ENCODE results near the gene MBD3. TPM values are rescaled to one million over a fixed set of nuclear protein-coding genes. Genes with fewer than 3 reads are reported as not detected.

Gene MBD3
- total RNA-seq, 3 donors from 2014 or later: 153 to 180 (median 163) TPM

DNA sequence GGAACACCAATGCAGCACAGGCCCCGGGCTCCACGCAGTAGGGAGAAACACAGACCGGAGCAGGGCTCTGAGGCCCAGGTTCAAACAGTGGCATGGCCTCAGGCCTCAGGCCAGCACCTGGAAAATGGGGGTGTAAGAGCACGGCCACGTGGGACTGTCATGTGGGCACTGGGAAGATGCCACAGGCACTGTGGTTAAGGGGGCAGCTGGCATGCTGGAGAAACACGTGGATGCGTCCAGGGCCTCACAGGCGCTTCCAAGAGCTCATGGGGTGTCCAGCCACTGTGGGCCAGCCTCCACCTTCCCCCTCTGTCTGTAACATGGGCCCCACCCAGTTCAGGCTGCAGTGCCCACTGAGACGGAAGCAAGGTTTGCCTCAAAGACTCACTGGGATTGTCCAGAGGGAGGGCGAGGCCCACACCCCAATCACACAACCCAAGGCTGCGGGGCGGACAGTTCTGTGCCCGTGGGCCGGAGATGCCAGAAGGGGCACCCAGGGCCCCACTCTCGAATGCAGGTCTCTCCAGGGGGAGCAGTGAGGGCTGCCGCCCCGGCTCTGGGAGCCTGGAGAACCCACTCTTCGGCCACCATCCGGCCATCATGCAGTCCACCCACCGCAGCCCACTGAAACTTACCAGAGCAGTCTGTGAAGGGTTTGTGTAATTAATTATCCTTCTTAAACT, 6.3 kb upstream of the MBD3 start:
- Mint-ChIP-seq H3K36me3 (ENCODE audit: insufficient read depth) (peaks cover 12% of the 10 kb centered on the region), H3K4me1 (ENCODE audit: low read depth) (peaks cover 15% of the 10 kb centered on the region), H3K4me3 (no peak overlapping the region), H3K27me3 (ENCODE audit: low read depth) (no peaks in the 10 kb centered on the region), H3K9me3 (no peaks in the 10 kb centered on the region)
- ATAC-seq: no peak
- no peak for DNase-seq

DNA sequence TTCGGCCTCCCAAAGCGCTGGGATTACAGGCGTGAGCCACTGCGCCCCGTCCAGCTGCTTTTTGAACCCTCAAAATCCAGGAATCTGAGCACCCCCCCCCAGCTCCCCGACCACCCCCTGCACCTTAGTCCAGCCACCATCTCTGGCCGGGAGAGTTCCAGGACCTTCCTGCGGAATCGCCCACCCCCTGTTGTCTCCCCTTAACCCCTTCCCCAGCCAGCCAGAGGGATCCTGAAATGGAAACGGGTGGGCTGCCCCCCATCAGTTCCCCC, 772 bp upstream of the MBD3 start:
- peak overlapping the region; percentile 85 for H3K4me3 Mint-ChIP-seq
- ATAC-seq (no peak), DNase-seq (no peak)
- H3K4me1 Mint-ChIP-seq (ENCODE audit: low read depth): peaks cover 10% of the 10 kb centered on the region
- no peaks in the 10 kb centered on the region for H3K9me3 Mint-ChIP-seq
- H3K27me3 Mint-ChIP-seq (ENCODE audit: low read depth): no peaks in the 10 kb centered on the region
- peaks cover 12% of the 10 kb centered on the region for H3K36me3 Mint-ChIP-seq (ENCODE audit: insufficient read depth)

DNA sequence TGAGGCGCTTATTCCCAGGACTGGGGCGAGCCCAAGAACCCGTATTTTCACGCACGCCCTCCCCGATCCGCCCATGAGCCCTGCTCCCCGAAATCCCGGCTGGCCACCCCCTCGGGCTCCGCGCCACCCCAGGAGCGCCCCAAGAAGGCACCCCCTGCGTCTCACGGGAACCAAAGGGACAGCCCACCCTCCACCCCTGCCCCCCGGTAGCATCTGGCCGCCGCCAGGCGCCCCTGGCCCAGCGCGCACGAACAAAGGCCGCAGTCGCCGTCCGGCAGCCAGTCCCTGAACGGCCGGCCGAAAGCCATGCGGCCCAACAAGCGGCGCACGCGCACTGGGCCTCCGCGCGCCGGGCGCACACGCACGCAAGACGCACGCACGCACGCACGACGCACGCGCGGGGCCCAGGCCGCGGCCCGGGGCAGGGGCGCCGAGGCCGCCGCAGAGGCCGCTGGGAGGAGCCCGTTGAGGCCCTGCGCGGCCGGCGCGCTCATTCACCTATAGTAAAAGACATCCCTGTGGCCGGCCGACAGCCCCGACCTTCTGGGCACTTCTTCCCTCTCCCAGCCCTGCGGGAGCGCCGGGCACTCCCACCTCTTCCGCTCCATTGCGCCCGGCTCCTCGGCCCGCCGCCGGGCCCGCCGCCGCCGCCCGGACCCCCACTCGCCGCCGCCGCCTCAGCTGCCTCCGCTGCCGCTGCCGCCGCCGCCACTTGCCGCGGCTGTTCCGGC, 476 bp downstream of the MBD3 start:
- Mint-ChIP-seq H3K27me3 (ENCODE audit: low read depth) (no peaks in the 10 kb centered on the region), H3K9me3 (no peaks in the 10 kb centered on the region), H3K36me3 (ENCODE audit: insufficient read depth) (peaks cover 5% of the 10 kb centered on the region), H3K4me3 (peak overlapping the region; percentile 96), H3K4me1 (ENCODE audit: low read depth) (peaks cover 10% of the 10 kb centered on the region)
- peak; percentile 90 to 91 for ATAC-seq
- DNase-seq: peak; percentile 77

DNA sequence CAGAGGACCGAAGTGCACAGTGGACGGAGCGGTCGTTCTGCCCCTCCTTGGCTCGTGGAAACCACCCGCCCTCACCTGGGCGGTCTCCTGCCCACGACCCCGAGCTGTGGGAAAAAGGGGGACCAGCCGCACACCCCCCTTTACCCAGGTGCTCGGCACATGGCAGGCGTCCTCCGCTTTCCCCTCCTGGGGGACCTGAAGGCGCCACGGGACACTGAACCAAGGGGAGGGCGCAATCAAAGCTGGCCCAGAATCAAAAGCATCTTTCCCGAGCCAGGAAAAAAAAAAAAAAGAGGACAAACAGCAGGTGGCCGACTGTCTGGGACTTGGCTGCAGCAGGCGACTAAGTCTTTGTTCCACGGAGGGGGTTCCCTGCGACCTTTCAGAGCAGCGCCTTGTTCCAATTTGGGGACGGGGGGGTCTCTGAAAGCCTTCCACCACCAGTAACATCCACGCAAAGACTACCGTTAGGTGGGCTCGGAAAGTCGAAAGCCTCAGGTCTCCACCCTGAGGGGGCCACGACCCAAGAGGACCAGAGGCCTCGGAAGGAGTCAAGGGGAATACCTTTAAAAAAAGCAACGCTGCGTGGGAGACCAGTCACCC, 1.1 kb downstream of the MBD3 start:
- ATAC-seq: peak in 1 of 2 donors; percentile 0
- Mint-ChIP-seq H3K9me3 (no peaks in the 10 kb centered on the region), H3K4me1 (ENCODE audit: low read depth) (peaks cover 10% of the 10 kb centered on the region), H3K36me3 (ENCODE audit: insufficient read depth) (peaks cover 4% of the 10 kb centered on the region), H3K4me3 (peak overlapping the region; percentile 96), H3K27me3 (ENCODE audit: low read depth) (no peaks in the 10 kb centered on the region)
- DNase-seq: peak; percentile 24

DNA sequence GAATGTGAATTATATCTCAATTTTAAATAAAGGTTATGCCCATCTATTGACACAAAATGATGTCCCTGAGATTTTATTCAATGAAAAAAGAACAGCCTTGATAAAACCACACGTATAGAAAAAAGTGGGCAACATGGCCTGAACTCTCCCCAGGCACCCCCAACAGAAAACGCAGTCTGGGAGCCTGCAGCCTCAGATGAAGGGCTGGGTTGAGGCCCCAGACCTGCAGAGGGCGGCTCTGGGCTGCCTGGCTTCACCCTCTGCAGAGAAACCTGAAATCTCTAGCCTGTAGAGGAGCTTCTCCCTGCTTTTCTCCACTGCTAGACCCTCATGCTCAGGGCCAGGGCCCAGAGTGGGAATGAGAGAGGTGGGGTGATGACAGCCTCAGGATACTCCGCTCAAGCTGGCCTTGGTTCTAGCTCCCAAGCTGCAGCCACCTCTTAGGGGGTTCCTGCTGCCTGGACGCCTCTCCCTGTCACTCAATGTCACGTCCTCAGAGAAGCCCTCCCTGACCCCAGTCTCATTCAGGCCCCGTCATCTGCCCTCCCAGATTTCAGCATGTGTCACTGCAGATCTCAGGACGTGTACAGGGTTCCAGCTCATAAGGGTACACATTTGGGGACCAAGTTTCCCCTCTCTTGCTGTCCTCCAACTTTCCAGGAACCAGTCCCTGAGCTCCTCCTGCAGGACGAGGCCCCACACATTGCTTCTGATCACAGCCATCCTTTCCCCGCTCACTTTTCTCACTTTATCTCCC, 1.8 kb downstream of the MBD3 start:
- no peaks in the 10 kb centered on the region for H3K27me3 Mint-ChIP-seq (ENCODE audit: low read depth)
- peak overlapping the region; percentile 96 for H3K4me3 Mint-ChIP-seq
- ATAC-seq: no peak
- DNase-seq: no peak
- H3K36me3 Mint-ChIP-seq (ENCODE audit: insufficient read depth): peaks cover 4% of the 10 kb centered on the region
- H3K9me3 Mint-ChIP-seq: no peaks in the 10 kb centered on the region
- peaks cover 10% of the 10 kb centered on the region for H3K4me1 Mint-ChIP-seq (ENCODE audit: low read depth)

DNA sequence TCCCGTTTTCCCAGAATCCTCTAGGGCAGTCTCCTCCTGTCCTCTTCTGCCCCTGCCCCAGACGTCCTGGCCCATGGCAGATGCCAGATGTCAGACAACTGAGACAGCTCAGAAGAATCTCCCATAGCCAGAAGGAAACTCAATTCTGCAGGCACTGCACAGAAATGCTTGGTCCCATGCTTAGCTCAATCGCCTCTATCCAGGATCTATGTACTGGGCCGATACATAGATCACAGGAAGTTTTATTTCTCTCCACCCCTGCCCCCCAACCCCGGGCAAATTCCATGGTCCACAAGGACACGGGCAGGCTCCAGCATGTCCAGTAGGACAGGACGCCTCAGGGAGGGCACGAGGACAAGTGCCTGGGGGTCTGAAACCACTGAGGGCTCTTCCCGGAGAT, 4.8 kb downstream of the MBD3 start:
- DNase-seq (no peak), ATAC-seq (no peak)
- no peaks in the 10 kb centered on the region for H3K9me3 Mint-ChIP-seq
- H3K4me1 Mint-ChIP-seq (ENCODE audit: low read depth): peaks cover 10% of the 10 kb centered on the region
- H3K4me3 Mint-ChIP-seq: no peak overlapping the region
- no peaks in the 10 kb centered on the region for H3K27me3 Mint-ChIP-seq (ENCODE audit: low read depth)
- peaks cover 7% of the 10 kb centered on the region for H3K36me3 Mint-ChIP-seq (ENCODE audit: insufficient read depth)

DNA sequence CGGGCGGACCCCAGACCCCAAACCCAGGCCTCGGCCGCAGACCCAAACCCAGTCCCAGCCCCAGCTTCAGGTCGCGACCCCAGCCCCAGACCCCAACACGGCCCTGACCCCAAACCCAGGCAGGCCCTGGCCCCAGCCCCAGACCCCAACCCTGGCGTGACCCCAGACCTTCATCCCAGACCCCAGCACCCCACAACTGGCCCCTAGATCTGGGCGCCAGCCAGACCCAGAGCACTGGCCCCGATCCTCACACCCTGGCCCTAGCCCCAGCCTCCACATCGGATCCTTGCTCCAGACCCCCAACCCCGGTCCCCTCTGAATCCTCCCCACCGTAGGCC, 7.5 kb downstream of the MBD3 start:
- H3K4me3 Mint-ChIP-seq: no peak overlapping the region
- DNase-seq: no peak
- H3K36me3 Mint-ChIP-seq (ENCODE audit: insufficient read depth): peaks cover 5% of the 10 kb centered on the region
- no peaks in the 10 kb centered on the region for H3K4me1 Mint-ChIP-seq (ENCODE audit: low read depth)
- no peaks in the 10 kb centered on the region for H3K9me3 Mint-ChIP-seq
- no peaks in the 10 kb centered on the region for H3K27me3 Mint-ChIP-seq (ENCODE audit: low read depth)
- ATAC-seq: no peak

DNA sequence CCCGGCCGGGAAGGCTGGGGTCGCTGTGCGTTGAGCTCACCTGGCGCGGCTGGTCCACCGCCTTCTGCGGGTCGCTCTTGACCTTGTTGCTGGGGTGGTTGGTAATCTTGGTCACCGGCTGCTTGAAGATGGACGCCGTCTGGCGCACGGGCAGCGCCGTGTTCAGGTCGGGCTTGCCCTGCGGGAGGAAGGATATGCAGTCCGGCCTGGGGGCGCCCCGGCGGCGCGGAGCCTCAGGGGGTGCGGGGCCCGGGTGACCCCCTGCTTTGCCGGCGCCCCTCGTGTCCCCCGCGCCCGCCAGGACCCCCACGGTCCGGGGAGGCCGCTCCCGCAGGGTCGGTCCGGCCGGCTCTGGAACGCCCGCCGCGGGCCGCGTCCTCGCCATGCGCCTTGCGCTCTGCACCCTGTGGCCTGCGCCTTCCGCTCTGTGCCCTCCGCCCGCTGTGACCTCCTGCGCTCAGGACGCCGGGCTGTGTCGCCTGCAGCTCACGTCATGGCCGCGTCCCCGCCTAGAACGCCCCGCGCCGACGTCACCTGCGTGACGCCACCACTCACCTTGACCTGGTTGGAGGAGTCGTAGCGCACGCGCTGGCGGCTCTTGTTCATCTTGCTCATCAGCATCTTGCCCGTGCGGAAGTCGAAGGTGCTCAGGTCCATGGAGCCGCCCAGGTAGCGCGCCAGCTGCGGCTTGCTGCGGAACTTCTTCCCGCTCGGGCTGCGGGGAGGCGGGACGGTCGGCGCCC, 8.0 kb downstream of the MBD3 start:
- Mint-ChIP-seq H3K4me3 (no peak overlapping the region), H3K36me3 (ENCODE audit: insufficient read depth) (peaks cover 7% of the 10 kb centered on the region), H3K9me3 (no peaks in the 10 kb centered on the region), H3K27me3 (ENCODE audit: low read depth) (no peaks in the 10 kb centered on the region), H3K4me1 (ENCODE audit: low read depth) (no peaks in the 10 kb centered on the region)
- DNase-seq (no peak), ATAC-seq (no peak)

DNA sequence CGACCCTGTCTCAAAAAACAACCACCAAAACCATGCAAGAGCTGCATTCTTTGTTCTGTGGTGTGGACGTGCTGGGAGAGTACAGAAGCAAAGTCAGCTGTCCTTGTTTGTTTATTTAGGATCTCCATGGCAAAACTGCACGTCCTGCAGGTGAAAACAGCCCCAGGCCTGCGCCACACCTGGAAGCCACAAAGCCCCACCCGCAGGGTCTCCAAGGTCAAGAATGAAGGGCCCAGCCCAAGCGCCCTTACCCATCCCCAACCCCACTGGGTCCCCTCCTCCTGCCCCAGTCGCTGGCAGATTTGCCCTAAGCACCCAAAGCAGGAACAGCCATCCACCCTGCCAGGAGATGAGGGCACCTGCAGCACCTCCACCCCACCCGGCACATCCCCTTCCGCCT, 10.5 kb downstream of the MBD3 start:
- no peak for DNase-seq
- Mint-ChIP-seq H3K4me1 (ENCODE audit: low read depth) (no peaks in the 10 kb centered on the region), H3K9me3 (no peaks in the 10 kb centered on the region), H3K4me3 (no peak overlapping the region), H3K27me3 (ENCODE audit: low read depth) (no peaks in the 10 kb centered on the region), H3K36me3 (ENCODE audit: insufficient read depth) (peaks cover 10% of the 10 kb centered on the region)
- no peak for ATAC-seq

DNA sequence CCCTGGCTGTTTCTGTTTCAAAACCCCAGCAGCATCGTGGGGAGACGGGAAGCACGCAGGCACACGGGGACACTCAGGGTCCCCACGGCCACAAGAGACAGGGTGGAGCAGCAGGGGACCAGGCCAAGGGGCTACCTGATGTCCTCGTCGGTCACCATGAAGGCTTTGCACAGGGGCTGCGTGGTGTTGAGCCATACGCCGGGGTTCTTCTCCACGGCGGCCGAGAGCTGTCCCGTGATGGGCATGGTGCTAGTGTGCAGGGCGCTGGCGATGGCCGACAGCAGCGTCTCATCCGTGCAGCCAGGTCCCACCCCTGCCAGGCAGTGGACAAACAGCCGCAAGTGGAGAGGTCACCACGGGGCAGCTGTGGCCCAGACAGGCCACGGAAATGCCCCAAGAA, 11.7 kb downstream of the MBD3 start:
- no peak for ATAC-seq
- Mint-ChIP-seq H3K36me3 (ENCODE audit: insufficient read depth) (peaks cover 10% of the 10 kb centered on the region), H3K9me3 (no peaks in the 10 kb centered on the region), H3K4me1 (ENCODE audit: low read depth) (no peaks in the 10 kb centered on the region), H3K27me3 (ENCODE audit: low read depth) (no peaks in the 10 kb centered on the region), H3K4me3 (no peak overlapping the region)
- no peak for DNase-seq

DNA sequence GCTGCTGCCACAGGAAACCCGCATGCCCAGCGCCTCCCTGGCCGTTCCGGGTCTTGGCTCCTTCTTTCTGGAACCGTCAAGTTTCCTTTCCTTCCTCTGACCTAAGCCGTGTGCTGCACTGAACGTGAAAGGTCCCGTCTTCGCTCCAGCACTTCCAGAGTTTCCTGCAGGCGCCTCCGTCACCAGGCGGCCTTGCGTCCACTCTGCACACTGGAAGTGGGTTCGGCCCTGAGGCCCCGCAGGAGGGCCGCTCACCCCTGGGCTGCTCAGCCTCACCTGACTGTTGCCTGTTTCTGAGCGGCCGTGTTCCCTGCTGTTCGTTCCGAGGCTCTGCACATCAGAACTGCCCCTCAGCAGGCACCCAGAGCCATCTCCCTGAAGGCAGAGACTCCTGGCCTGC, 12.3 kb downstream of the MBD3 start:
- Mint-ChIP-seq H3K9me3 (no peaks in the 10 kb centered on the region), H3K36me3 (ENCODE audit: insufficient read depth) (peaks cover 10% of the 10 kb centered on the region)
- no peak for DNase-seq

DNA sequence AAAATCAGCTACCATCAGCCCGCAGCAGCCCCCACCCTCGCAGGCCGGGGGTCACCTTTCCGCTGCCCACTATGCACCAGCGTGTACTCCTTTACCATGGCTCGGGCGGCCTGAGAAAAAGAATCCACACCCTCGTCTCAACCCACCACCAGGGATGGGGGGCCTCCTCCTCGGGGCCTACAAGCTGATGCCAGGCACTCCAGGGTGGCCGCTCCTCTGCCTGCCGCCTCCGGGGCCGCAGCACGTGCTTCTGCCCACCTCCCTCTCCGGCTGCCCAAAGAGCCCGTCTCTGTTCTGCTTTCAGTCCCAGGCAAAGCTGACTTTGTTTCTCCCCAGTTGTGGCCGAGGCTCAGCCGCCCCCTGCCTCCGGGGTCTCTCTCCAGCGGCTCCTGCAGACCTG, 13.4 kb downstream of the MBD3 start:
- peaks cover 8% of the 10 kb centered on the region for H3K36me3 Mint-ChIP-seq (ENCODE audit: insufficient read depth)
- no peaks in the 10 kb centered on the region for H3K4me1 Mint-ChIP-seq (ENCODE audit: low read depth)
- H3K9me3 Mint-ChIP-seq: no peaks in the 10 kb centered on the region
- no peak overlapping the region for H3K4me3 Mint-ChIP-seq
- ATAC-seq (no peak), DNase-seq (no peak)
- no peaks in the 10 kb centered on the region for H3K27me3 Mint-ChIP-seq (ENCODE audit: low read depth)

More for the DNA sequence above, 12.3 kb downstream of the MBD3 start:
- H3K27me3 Mint-ChIP-seq (ENCODE audit: low read depth): no peaks in the 10 kb centered on the region
- no peak for ATAC-seq
- H3K4me1 Mint-ChIP-seq (ENCODE audit: low read depth): no peaks in the 10 kb centered on the region
- no peak overlapping the region for H3K4me3 Mint-ChIP-seq

DNA sequence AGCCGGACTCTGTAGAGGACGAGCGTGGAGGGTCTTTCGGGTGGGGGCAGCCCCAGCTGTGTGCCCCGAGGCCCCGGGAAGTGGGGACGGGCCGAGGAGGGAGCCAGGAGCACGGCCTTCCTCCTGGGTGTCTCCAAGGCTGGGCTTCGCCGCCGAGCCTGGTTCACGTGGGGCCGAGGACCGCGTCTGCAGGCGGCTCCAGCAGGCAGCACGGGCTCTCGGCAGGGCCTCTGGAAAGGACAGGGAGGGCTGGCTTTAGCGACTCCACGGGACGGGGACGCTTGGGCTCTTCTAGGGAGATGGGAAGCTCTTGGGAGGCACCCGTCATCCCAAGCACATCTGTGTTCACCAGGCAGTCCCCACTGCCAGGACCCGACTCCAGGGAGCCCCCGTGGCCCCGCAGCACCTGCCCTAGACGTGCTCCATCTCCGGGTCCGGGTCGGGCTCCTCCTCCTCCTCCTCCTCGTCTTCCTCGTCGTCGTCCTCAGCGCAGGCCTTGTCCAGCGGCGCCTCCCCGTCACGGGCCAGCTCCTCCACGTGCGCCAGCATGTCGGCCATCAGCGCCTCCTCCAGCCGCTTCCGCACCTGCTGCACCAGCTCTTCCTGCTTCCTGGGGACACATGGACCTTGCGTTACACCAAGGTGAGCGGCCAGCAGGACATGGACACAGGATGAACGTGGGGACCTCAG, 14.6 kb downstream of the MBD3 start:
- Mint-ChIP-seq H3K4me1 (ENCODE audit: low read depth) (no peaks in the 10 kb centered on the region), H3K36me3 (ENCODE audit: insufficient read depth) (peaks cover 6% of the 10 kb centered on the region), H3K4me3 (no peak overlapping the region), H3K27me3 (ENCODE audit: low read depth) (no peaks in the 10 kb centered on the region), H3K9me3 (no peaks in the 10 kb centered on the region)
- DNase-seq (no peak), ATAC-seq (no peak)
